Measurements from ENCODE around the gene TTC21A. TPM values are rescaled to one million over a fixed set of nuclear protein-coding genes. Genes with fewer than 3 reads are reported as not detected.

TTC21A gene
- total RNA-seq, 1 experiment from 2014 or later, result 1.2 TPM

- no peak for ATAC-seq
- Histone ChIP-seq H4K20me1 (ENCODE audit: low read length) (peaks cover 70% of the 10 kb centered on the region), H3F3A (ENCODE audit: low read length, unreplicated experiment) (no peaks in the 10 kb centered on the region), H3K4me2 (ENCODE audit: low read length) (peak overlapping the region; percentile 98), H3K9ac (ENCODE audit: low read length) (no peak overlapping the region), H3K4me3 (ENCODE audit: low read length) (peak overlapping the region; percentile 82; the same call in 1 of the 2 replicates), H2AFZ (ENCODE audit: low read length) (no peak overlapping the region), H3K4me1 (ENCODE audit: insufficient read depth, low read length) (peaks cover 64% of the 10 kb centered on the region), H3K27me3 (ENCODE audit: low read length) (no peaks in the 10 kb centered on the region), H3K27ac (ENCODE audit: low read length) (no peak overlapping the region), H3K9me2 (replicated peaks; ENCODE audit: low read length) (no peaks in the 10 kb centered on the region), H3K36me3 (ENCODE audit: low read depth, low read length) (peaks cover 19% of the 10 kb centered on the region), H3K79me2 (ENCODE audit: low read length) (peaks cover 79% of the 10 kb centered on the region), H3K9me3 (ENCODE audit: low read length) (no peaks in the 10 kb centered on the region)
- BruUV-seq (replicated peaks), result no TSS peak
- peak; percentile 39 for DNase-seq
- intact Hi-C loops (cut with micrococcal nuclease), result no loop called here
- TF ChIP-seq EZH2phosphoT487 (IDR thresholded peaks at IDR 0.05; ENCODE audit: borderline replicate concordance, low read length), result no peak
- TF ChIP-seq, protein P1, sequence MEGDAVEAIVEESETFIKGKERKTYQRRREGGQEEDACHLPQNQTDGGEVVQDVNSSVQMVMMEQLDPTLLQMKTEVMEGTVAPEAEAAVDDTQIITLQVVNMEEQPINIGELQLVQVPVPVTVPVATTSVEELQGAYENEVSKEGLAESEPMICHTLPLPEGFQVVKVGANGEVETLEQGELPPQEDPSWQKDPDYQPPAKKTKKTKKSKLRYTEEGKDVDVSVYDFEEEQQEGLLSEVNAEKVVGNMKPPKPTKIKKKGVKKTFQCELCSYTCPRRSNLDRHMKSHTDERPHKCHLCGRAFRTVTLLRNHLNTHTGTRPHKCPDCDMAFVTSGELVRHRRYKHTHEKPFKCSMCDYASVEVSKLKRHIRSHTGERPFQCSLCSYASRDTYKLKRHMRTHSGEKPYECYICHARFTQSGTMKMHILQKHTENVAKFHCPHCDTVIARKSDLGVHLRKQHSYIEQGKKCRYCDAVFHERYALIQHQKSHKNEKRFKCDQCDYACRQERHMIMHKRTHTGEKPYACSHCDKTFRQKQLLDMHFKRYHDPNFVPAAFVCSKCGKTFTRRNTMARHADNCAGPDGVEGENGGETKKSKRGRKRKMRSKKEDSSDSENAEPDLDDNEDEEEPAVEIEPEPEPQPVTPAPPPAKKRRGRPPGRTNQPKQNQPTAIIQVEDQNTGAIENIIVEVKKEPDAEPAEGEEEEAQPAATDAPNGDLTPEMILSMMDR (conservative IDR thresholded peaks at IDR 0.05; ENCODE audit: low read depth, low read length), result no peak
- no peak for TF ChIP-seq EZH2 (IDR thresholded peaks at IDR 0.05; ENCODE audit: low read length, unreplicated experiment)
- ChIA-PET POLR2A (ENCODE audit: unreplicated experiment) (interaction anchor here (0.6 kb wide), 1 partner anchor 253 kb away, joined by 3 read pairs; no protein-coding TSS in a partner anchor), CTCF (interaction anchor here (1.0 to 1.1 kb wide), 2 partner anchors 18 to 139 kb away, joined by 3 read pairs; no protein-coding TSS in a partner anchor)
Measured at GRCh38 chr3:39149498-39150147, 42.1 kb downstream of the TTC21A start.

- no peak for TF ChIP-seq EZH2 (IDR thresholded peaks at IDR 0.05; ENCODE audit: low read length, unreplicated experiment)
- no peaks in the 10 kb centered on the region for H3K27me3 ChIP-seq (ENCODE audit: low read length)
- peak overlapping the region; percentile 82 for H3K4me3 ChIP-seq (ENCODE audit: low read length)
- peaks cover 13% of the 10 kb centered on the region for H3K36me3 ChIP-seq (ENCODE audit: low read depth, low read length)
- no peak overlapping the region for H2AFZ ChIP-seq (ENCODE audit: low read length)
- H3K4me1 ChIP-seq (ENCODE audit: insufficient read depth, low read length), result peaks cover 64% of the 10 kb centered on the region
- no peaks in the 10 kb centered on the region for H3K9me2 ChIP-seq (replicated peaks; ENCODE audit: low read length)
- no peak for DNase-seq
- peaks cover 74% of the 10 kb centered on the region for H3K79me2 ChIP-seq (ENCODE audit: low read length)
- peaks cover 67% of the 10 kb centered on the region for H4K20me1 ChIP-seq (ENCODE audit: low read length)
- intact Hi-C loops (cut with micrococcal nuclease), result no loop called here
- H3K27ac ChIP-seq (ENCODE audit: low read length), result peak overlapping the region; percentile 90
- no peaks in the 10 kb centered on the region for H3F3A ChIP-seq (ENCODE audit: low read length, unreplicated experiment)
- ChIA-PET CTCF (interaction anchor here (0.7 to 1.1 kb wide), 2 partner anchors 24 to 138 kb away, joined by 3 read pairs; no protein-coding TSS in a partner anchor), POLR2A (ENCODE audit: unreplicated experiment) (no interaction called here)
- H3K4me2 ChIP-seq (ENCODE audit: low read length), result peak overlapping the region; percentile 98
- H3K9ac ChIP-seq (ENCODE audit: low read length), result peak overlapping the region; percentile 34
- BruUV-seq (replicated peaks), result no TSS peak
- ATAC-seq, result no peak
- no peaks in the 10 kb centered on the region for H3K9me3 ChIP-seq (ENCODE audit: low read length)
Measured at GRCh38 chr3:39150148-39150802, 42.8 kb downstream of the TTC21A start.

DNA sequence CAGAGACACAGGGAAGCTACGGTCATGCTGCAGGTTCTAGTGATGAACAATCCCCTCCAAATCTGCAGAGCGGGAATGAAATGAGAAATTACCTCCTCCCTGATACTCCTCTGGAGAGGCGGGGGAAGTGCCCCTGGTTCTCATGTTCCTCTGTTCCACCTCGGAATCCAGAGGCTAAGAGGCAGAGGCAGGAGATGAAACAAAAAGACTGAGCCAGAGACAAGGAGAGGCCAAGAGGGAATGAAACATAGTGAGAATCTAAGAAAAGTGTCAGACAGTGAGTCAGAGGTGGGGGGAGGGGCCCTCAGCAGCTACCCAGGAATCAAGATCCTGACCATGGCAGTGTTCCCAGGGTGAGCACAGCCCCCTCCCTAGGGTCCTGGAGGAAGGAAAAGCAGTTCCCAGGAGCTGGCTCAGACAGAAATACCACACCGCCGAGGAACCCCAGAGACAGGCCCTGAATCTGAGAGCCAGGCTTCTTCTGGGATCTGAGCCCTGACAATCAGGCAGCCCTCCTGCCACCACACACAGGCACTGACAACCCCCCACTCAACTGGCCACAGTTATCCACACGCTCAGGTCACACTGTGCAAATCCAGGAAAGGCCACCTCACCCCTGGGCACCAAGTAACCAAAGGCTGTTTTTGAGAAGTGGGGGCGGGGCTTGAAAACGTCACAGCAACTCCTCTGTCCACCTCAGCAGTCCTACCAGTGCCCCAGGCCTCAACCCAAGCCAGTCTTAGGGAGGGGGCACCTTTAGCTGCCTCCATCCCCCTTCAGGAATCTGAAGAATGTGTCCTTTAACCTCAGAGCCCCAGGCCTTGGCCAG is 43.5 kb downstream of the TTC21A start:
- Histone ChIP-seq H3F3A (ENCODE audit: low read length, unreplicated experiment) (no peaks in the 10 kb centered on the region), H3K79me2 (ENCODE audit: low read length) (peaks cover 66% of the 10 kb centered on the region), H3K27me3 (ENCODE audit: low read length) (no peaks in the 10 kb centered on the region), H3K4me2 (ENCODE audit: low read length) (peak overlapping the region; percentile 98), H4K20me1 (ENCODE audit: low read length) (peaks cover 60% of the 10 kb centered on the region), H3K9me2 (replicated peaks; ENCODE audit: low read length) (no peaks in the 10 kb centered on the region), H2AFZ (ENCODE audit: low read length) (no peak overlapping the region), H3K36me3 (ENCODE audit: low read depth, low read length) (peaks cover 5% of the 10 kb centered on the region), H3K9me3 (ENCODE audit: low read length) (no peaks in the 10 kb centered on the region), H3K4me3 (ENCODE audit: low read length) (peak overlapping the region; percentile 82), H3K27ac (ENCODE audit: low read length) (peak overlapping the region; percentile 90), H3K9ac (ENCODE audit: low read length) (peak overlapping the region; percentile 65), H3K4me1 (ENCODE audit: insufficient read depth, low read length) (peaks cover 62% of the 10 kb centered on the region)
- BruUV-seq (replicated peaks), result TSS peak; percentile 61
- ChIA-PET CTCF (interaction anchor here (0.7 to 1.1 kb wide), 2 partner anchors 25 to 137 kb away, joined by 3 read pairs; no protein-coding TSS in a partner anchor), POLR2A (ENCODE audit: unreplicated experiment) (no interaction called here)
- DNase-seq, result peak; percentile 93
- ATAC-seq, result peak; percentile 14
- intact Hi-C loops (cut with micrococcal nuclease), result loop anchor here (1.0 kb wide), 1 partner anchor 25 kb away; no protein-coding TSS in a partner anchor
- TF ChIP-seq, protein P1 (conservative IDR thresholded peaks at IDR 0.05; ENCODE audit: low read depth, low read length), result no peak
- peak; percentile 28; the same call in 1 of the 2 replicates for TF ChIP-seq EZH2phosphoT487 (IDR thresholded peaks at IDR 0.05; ENCODE audit: borderline replicate concordance, low read length)
